ENCODE results near the gene SLFN11.
"Not testable (repeated sequence)": the region's sequence is repeated elsewhere in the genome, so short reads cannot be mapped to it uniquely, and the experiment has no call there.

SLFN11 gene

GRCh38 chr17:35373534-35373983 is at the start of gene SLFN11:
Gene SLFN11, minus strand, starts transcription at chr17:35373621. Its CDS starts 9,814 bp downstream, at chr17:35363807.
- peak; percentile 98 for DNase-seq

DNA sequence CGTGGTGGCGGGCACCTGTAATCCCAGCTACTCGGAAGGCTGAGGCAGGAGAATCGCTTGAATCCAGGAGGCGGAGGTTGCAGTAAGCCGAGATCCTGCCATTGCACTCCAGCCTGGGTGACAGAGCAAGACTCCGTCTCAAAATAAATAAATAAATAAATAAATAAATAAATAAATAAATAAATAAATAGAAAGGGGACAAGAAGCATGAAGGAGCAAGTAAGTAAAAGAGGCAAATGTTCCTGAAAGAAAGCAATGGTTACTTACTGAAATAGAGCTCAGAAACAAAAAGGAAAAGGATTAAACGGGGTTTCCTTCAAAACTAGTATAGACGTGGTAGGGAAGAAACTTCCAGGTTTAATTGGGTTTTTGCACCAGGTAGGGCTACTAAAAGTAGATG is 47.6 kb upstream of the SLFN11 start:
- not testable (repeated sequence) for DNase-seq

- DNase-seq, result no peak
Measured at GRCh38 chr17:35416659-35417058, 43.2 kb upstream of the SLFN11 start.

DNA sequence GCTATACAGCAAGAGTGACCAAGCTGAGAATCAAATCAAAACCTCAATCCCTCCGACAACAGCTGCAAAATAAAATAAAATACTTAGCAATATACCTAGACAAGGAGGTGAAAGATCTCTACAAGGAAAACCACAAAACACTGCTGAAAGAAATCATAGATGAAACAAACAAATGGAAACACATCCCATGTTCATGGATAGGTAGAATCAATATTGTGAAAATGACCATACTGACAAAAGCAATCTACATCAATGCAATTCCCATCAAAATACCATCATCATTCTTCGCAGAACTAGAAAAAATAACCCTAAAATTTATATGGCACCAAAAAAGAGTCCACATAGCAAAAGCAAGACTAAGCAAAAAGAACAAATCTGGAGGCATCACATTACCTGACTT is 41.3 kb upstream of the SLFN11 start:
- not testable (repeated sequence) for DNase-seq

DNA sequence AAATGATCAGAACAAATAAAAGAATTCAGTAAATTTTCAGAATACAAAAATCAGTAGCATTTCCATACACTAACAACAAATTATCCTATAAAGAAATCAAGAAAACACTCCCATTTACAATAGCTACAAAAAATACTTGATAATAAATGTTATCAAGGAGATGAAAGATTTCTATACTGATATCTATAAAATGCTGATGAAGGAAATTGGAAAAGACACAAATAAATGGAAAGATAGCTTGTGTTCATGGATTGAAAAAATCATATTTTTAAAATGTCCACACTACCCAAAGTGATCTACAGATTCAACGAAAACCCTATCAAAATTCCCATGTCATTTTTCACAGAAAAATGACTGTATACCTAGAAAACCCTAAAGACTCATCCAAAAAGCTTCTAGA is 40.8 kb upstream of the SLFN11 start:
- no peak for DNase-seq

GRCh38 chr17:35407531-35407930 is 34.1 kb upstream of the SLFN11 start:
- no peak for DNase-seq

- DNase-seq, result no peak
Measured at GRCh38 chr17:35406568-35406967, 33.1 kb upstream of the SLFN11 start.

GRCh38 chr17:35404360-35404759 is 30.9 kb upstream of the SLFN11 start:
- no peak for DNase-seq

DNA sequence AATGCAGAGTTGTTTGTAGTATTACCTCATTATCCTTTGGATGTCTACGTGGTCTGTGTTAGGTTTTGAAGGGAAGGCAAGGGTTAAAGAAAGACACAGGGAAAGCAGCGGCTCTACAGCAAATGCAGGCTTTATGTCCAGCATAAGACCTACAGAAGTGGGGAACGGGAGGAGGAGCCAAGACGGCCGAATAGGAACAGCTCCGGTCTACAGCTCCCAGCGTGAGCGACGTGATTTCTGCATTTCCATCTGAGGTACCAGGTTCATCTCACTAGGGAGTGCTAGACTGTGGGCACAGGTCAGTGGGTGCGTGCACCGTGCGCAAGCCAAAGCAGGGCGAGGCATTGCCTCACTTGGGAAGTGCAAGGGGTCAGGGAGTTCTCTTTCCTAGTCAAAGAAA is 20.4 kb upstream of the SLFN11 start:
- DNase-seq, result not testable (repeated sequence)

GRCh38 chr17:35390663-35391062 is 17.2 kb upstream of the SLFN11 start:
- no peak for DNase-seq

GRCh38 chr17:35390156-35390555 is 16.7 kb upstream of the SLFN11 start:
- no peak for DNase-seq

- no peak for DNase-seq
Measured at GRCh38 chr17:35387496-35387895, 14.1 kb upstream of the SLFN11 start.

- DNase-seq, result no peak
Measured at GRCh38 chr17:35377706-35378105, 4.3 kb upstream of the SLFN11 start.

GRCh38 chr17:35377068-35377467 is 3.6 kb upstream of the SLFN11 start:
- no peak for DNase-seq

GRCh38 chr17:35376245-35376644 is 2.8 kb upstream of the SLFN11 start:
- peak; percentile 49 for DNase-seq

DNA sequence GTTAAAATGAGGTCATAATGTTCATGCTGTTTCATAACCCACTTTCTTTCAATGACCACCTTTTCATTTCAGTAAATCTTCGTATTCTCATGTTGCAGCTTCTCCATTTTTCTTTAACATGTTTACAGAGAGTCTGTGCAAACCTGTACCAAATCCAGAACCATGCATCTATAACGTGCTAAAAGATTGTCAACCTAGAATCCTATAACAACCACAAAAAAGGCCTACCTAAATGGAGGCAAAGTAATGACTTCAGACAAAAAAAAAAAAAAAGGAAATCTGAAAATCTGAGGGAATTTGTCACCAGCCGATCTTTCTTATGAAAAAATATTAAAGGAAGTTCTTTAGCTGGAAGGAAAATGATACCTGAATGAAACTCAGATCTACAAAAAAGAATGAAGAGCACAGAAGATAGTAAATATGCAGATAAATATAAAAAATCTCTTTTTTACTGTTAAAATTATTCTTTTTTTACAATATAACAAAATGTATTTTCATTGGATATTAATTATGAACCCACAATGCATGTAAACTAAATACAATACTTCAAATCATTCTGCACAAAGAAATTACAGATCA is 1.4 kb upstream of the SLFN11 start:
- DNase-seq, result no peak

GRCh38 chr17:35373984-35374765 is 754 bp upstream of the SLFN11 start:
- DNase-seq, result peak; percentile 67

- peak; percentile 26 for DNase-seq
Measured at GRCh38 chr17:35372846-35373533, 431 bp downstream of the SLFN11 start.

DNA sequence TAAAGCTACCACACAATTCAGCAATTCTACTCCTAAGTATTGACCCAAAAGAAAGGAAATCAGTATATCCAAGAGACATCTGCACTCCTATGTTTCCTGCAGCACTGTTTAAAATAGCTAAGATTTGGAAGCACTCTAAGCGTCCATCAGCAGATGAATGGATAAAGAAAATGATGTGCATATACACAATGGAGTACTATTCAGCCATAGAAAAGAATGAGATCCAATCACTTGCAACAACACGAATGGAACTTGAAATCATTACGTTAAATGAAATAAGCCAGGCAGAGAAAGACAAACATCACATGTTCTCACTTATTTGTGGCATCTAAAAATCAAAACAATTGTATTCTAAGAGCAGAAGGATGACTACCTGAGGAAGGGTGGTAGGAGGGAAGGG is 1.5 kb downstream of the SLFN11 start:
- DNase-seq, result no peak

DNA sequence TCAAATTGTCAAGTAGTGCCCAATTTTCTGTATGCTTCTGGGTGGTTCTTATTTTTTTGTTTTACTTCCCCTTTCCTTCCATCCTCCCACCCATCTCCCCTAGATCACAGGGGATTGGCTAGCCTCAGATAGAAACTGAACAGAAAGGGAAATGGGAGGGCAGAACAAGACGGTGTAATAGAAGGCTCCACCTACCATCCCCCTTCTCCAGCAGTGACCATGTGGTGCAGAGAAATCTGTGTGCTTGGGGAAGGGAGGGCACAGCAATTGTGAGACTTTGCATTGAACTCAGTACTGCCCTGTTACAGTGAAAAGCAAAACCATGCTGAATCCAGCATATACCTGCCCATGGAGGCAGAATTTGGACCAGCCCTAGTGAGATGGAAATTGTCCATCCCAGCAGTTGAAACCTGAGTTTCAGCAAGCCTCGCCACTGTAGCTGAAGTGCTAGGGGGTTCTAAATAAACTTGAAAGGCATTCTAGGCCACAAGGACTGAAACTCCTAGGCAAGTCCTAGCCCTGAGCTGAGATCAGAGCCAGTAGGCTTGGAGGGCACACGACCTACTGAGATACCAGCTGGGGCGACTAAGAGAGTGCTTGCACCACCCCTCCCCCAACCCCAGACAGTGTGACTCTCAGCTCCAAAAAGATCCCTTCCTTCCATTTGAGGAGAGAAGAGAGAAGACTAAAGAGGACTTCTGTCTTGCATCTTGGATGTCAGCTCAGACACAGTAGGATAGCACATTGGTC is 5.2 kb downstream of the SLFN11 start:
- DNase-seq, result peak; percentile 28

- DNase-seq, result no peak
Measured at GRCh38 chr17:35361027-35361426, 12.4 kb downstream of the SLFN11 start.

GRCh38 chr17:35359398-35359797 is 14.0 kb downstream of the SLFN11 start:
- no peak for DNase-seq

DNA sequence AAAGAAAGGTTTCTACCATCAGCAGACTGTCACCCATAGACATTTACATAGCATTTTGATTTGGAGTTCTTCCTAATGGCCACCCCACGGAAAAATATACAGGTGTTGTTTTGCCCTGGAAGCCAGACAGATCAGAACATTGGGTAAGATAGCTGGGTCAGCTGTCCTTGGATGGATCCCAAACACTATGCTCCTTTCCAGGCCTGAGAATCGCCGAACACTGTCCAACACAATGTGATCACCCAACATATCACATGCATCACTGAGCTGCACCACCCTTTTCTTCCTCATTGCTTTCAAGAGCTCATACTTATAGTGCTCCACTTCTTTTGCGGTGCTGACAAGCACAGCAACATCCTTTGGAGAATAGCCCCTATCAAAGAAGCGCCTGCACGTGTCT is 21.1 kb downstream of the SLFN11 start:
- DNase-seq, result no peak

Data from EL (cell line).